ENCODE data around the gene PBX1.

DNA sequence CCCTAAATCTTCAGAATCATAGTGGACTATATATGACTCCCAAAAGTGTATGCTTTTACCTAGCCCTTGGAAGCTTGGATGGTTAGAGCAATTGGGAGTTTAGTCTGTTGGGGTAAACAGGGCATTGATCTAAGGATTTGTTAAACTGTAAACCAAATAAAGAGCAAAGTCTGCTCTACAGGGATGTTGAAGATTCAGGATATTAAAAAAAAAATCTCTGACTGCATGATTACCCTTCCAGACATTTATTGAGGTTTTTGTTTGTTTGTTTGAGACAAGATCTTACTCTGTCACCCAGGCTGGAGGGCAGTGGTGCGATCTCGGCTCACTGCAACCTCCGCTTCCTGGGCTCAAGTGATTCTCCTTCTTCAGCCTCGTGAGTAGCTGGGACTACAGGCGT lies 31.6 kb downstream of the PBX1 start:
- TF ChIP-seq POLR2A (IDR thresholded peaks at IDR 0.05): no peak
- TF ChIP-seq, protein P1, sequence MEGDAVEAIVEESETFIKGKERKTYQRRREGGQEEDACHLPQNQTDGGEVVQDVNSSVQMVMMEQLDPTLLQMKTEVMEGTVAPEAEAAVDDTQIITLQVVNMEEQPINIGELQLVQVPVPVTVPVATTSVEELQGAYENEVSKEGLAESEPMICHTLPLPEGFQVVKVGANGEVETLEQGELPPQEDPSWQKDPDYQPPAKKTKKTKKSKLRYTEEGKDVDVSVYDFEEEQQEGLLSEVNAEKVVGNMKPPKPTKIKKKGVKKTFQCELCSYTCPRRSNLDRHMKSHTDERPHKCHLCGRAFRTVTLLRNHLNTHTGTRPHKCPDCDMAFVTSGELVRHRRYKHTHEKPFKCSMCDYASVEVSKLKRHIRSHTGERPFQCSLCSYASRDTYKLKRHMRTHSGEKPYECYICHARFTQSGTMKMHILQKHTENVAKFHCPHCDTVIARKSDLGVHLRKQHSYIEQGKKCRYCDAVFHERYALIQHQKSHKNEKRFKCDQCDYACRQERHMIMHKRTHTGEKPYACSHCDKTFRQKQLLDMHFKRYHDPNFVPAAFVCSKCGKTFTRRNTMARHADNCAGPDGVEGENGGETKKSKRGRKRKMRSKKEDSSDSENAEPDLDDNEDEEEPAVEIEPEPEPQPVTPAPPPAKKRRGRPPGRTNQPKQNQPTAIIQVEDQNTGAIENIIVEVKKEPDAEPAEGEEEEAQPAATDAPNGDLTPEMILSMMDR (IDR thresholded peaks at IDR 0.05): no peak

Data from esophagus squamous epithelium (tissue), 4 donors.